Mucosa of descending colon (tissue), 3 donors: ENCODE data around the gene SHCBP1L. TPM values are rescaled to one million over a fixed set of nuclear protein-coding genes. Genes with fewer than 3 reads are reported as not detected.

ENCODE experiments used
- ATAC-seq: fragments of 200-7000 bp; cut with Tn5 transposase; one replicate; pipeline ENCODE4 v1.9.1; 2020; ENCODE audit warnings: mild to moderate bottlenecking, moderate library complexity
- DNase-seq, 3 donors: peaks; one replicate each; pipeline ENCODE4 v3.0.0-alpha.2; 2020
- H3K36me3 ChIP-seq: fragments of 200-600 bp; one replicate; pipeline ENCODE4 v1.8.0; 2021; ENCODE audit warnings: low read depth, mild to moderate bottlenecking
- H3K4me1 ChIP-seq: fragments of 200-600 bp; one replicate; pipeline ENCODE4 v1.8.0; 2021; ENCODE audit warnings: low read depth, mild to moderate bottlenecking
- H3K4me3 ChIP-seq: fragments of 200-600 bp; one replicate; pipeline ENCODE4 v1.8.0; 2021; ENCODE audit warnings: mild to moderate bottlenecking
- H3K9me3 ChIP-seq: fragments of 200-600 bp; one replicate; pipeline ENCODE4 v1.8.0; 2021; ENCODE audit warnings: mild to moderate bottlenecking
- intact Hi-C, 2 donors: fragments of 100-400 bp; cut with DNase I in 1 of 2; cut with micrococcal nuclease in 1 of 2; formaldehyde crosslinking; loops; one replicate each; pipeline versions ENCODE4 v1.11.0 to v1.11.1; 2022; cut with DNase I, micrococcal nuclease
- total RNA-seq, 3 donors: library from RNA; stranded (reverse); fragmentation: NEBNext Ultra II Directional in 2 of 3; extraction: Animal tissue kit (Norgen Biotek cat#: 25700) in 2 of 3; gene quantifications; one replicate each; pipeline versions ENCODE4 v1.2.1 to v1.2.4, GENCODE V29; 2021 to 2023
- TF ChIP-seq, protein P1 (sequence below): fragments of 200-600 bp; IDR thresholded peaks from one replicate; pipeline ENCODE4 v1.8.0; 2022; ENCODE audit warnings: antibody characterized with exemption, mild to moderate bottlenecking
- donor health status: DM: no; HTN: no; CAD: no; lungs with moderate emphysema.
- donor health status: DM: no; HTN: no; CAD: no.
- donor health status: DM: no; HTN: yes; CAD: no.

The SHCBP1L gene
- total RNA-seq, 3 donors from 2014 or later, result not detected

- Histone ChIP-seq H3K36me3 (no peaks in the 10 kb centered on the region), H3K9me3 (no peaks in the 10 kb centered on the region), H3K4me1 (no peaks in the 10 kb centered on the region), H3K4me3 (no peak overlapping the region)
- DNase-seq, result no peak
- ATAC-seq, result no peak
- intact Hi-C loops, result no loop called here
- TF ChIP-seq, protein P1, sequence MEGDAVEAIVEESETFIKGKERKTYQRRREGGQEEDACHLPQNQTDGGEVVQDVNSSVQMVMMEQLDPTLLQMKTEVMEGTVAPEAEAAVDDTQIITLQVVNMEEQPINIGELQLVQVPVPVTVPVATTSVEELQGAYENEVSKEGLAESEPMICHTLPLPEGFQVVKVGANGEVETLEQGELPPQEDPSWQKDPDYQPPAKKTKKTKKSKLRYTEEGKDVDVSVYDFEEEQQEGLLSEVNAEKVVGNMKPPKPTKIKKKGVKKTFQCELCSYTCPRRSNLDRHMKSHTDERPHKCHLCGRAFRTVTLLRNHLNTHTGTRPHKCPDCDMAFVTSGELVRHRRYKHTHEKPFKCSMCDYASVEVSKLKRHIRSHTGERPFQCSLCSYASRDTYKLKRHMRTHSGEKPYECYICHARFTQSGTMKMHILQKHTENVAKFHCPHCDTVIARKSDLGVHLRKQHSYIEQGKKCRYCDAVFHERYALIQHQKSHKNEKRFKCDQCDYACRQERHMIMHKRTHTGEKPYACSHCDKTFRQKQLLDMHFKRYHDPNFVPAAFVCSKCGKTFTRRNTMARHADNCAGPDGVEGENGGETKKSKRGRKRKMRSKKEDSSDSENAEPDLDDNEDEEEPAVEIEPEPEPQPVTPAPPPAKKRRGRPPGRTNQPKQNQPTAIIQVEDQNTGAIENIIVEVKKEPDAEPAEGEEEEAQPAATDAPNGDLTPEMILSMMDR, result no peak
Observed at GRCh38 chr1:182984138-182984537, 31.2 kb upstream of the SHCBP1L start.

- Histone ChIP-seq H3K9me3 (no peaks in the 10 kb centered on the region), H3K4me3 (no peak overlapping the region), H3K4me1 (no peaks in the 10 kb centered on the region), H3K36me3 (no peaks in the 10 kb centered on the region)
- ATAC-seq (no peak), DNase-seq (no peak)
- intact Hi-C loops, result no loop called here
- TF ChIP-seq, protein P1, result no peak
Observed at GRCh38 chr1:182978151-182978853, 25.3 kb upstream of the SHCBP1L start.

GRCh38 chr1:182977480-182977879 lies 24.5 kb upstream of the SHCBP1L start:
- intact Hi-C loops, result no loop called here
- H3K4me1 ChIP-seq, result no peaks in the 10 kb centered on the region
- TF ChIP-seq, protein P1, result no peak
- no peaks in the 10 kb centered on the region for H3K9me3 ChIP-seq
- no peak overlapping the region for H3K4me3 ChIP-seq
- DNase-seq, result no peak
- no peaks in the 10 kb centered on the region for H3K36me3 ChIP-seq
- no peak for ATAC-seq

DNA sequence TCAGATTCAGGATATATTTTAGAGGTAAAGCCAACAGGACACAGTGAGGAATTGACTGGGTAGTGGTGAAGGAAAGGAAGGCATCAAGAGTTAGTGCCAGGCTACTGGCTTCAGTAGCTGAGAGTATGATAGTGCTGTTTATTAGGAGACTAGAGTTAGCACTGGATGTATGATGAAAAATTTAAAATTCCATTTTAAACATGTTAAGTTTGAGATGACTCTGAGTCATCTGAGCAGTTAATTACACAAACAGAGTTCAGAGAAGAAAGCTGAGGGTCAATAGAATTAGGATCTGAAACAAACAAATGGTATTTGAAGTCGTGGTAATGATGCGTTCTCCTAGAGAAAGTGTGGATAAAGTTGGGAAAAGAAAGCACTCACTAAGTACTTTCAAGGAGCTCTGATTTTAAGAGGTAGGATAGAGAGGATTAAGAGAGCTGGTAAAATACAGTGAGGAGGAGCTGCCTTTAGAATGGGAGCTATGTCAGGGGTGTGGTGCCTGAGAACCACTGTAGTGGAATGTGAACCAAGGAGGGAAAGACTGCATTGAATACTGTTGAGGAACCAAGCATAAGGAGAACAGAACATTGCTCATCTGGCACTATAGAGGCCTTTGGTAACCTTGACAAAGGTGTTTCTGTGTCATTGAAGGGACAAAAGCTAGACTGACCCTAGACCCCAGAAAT lies 21.7 kb upstream of the SHCBP1L start:
- Histone ChIP-seq H3K4me3 (no peak overlapping the region), H3K9me3 (no peaks in the 10 kb centered on the region), H3K36me3 (no peaks in the 10 kb centered on the region), H3K4me1 (no peaks in the 10 kb centered on the region)
- TF ChIP-seq, protein P1, result no peak
- intact Hi-C loops, result no loop called here
- DNase-seq (no peak), ATAC-seq (no peak)

DNA sequence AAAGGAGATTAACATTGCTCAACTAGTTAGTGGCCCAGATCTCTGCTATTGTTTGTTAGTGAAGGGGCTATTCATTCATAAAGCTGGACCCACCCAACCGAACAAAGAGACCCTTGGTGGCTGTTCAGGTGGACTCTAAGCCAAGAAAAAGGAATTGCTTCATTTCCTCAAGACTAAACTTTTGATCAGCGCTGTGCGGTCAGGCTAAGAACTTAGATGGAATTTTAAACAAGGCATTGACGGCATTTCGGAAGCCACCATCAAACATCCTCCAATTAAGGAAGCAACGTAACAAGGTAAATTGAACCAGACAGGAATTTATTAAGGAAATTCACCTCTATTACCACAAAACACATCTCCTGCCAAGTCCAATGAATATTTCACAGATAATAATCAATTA lies 19.9 kb upstream of the SHCBP1L start:
- intact Hi-C loops, result no loop called here
- TF ChIP-seq, protein P1, result no peak

More for the DNA sequence above, 19.9 kb upstream of the SHCBP1L start:
- no peaks in the 10 kb centered on the region for H3K36me3 ChIP-seq
- ATAC-seq, result no peak
- H3K9me3 ChIP-seq, result no peaks in the 10 kb centered on the region
- no peak for DNase-seq
- H3K4me3 ChIP-seq, result no peak overlapping the region
- no peaks in the 10 kb centered on the region for H3K4me1 ChIP-seq
